Suprapubic skin (tissue), 4 donors: ENCODE measurements around the gene KIF12.

ENCODE experiments used
- POLR2A ChIP-seq, 2 donors: fragments of 450-650 bp; IDR thresholded peaks; one replicate each; pipeline ENCODE4 v1.6.1; 2017; ENCODE audit warnings: antibody characterized with exemption in 2 of 2, mild to moderate bottlenecking in 2 of 2, moderate library complexity in 2 of 2
- POLR2AphosphoS5 ChIP-seq, 3 donors: sonication (generic); formaldehyde crosslinking; IDR thresholded peaks; one replicate each; pipeline ENCODE4 v1.6.1; 2017; ENCODE audit warnings: antibody characterized with exemption in 3 of 3
- TF ChIP-seq, protein P1 (sequence below), 2 donors: fragments of 200-600 bp in 1 of 2; fragments of 450-650 bp in 1 of 2; sonication (generic) in 1 of 2; IDR thresholded peaks; one replicate each; pipeline ENCODE4 v1.5.1; 2016 to 2019; ENCODE audit warnings: antibody characterized with exemption in 2 of 2, mild to moderate bottlenecking in 1 of 2, moderate library complexity in 1 of 2

DNA sequence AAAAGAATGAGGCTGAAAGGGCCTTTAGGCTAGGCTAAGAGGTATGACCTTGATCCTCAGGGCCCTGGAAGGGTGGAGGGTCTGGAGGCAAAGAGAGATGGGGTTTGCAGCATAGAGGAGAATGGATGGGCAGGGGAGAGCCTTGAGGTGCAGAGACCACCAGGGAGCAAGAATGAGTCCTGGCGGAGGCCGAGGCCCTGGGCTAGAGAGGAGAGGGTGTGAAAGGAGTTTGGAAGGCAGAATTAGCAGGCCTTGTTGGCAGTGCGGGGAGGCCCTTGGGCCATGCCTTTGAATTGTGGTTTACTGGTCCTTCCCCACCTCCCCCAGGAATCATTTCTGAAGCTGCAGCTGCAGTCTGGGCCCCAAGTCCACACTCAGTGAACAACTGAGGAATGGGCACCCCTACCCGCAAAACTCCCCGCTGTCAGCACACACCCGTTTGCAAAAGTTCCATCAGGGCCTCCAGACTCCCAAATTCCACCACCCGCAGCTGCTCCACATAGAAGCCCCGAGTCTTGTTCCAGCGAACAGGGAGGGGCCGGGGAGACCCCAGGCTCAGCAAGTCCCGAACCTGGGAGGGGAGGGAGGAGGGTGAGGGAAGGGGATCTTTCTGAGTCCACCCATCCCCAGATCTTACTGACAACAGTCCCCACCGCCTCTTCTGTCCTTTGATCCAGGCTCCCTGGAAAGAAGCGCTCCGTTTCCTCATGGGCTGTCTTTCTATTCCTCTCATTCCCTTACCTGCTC, 2.1 kb downstream of the KIF12 start:
- TF ChIP-seq POLR2A (IDR thresholded peaks at IDR 0.05) (no peak), POLR2AphosphoS5 (IDR thresholded peaks at IDR 0.05) (no peak)
- TF ChIP-seq, protein P1, sequence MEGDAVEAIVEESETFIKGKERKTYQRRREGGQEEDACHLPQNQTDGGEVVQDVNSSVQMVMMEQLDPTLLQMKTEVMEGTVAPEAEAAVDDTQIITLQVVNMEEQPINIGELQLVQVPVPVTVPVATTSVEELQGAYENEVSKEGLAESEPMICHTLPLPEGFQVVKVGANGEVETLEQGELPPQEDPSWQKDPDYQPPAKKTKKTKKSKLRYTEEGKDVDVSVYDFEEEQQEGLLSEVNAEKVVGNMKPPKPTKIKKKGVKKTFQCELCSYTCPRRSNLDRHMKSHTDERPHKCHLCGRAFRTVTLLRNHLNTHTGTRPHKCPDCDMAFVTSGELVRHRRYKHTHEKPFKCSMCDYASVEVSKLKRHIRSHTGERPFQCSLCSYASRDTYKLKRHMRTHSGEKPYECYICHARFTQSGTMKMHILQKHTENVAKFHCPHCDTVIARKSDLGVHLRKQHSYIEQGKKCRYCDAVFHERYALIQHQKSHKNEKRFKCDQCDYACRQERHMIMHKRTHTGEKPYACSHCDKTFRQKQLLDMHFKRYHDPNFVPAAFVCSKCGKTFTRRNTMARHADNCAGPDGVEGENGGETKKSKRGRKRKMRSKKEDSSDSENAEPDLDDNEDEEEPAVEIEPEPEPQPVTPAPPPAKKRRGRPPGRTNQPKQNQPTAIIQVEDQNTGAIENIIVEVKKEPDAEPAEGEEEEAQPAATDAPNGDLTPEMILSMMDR (IDR thresholded peaks at IDR 0.05) = no peak
